GM12872 (cell line): ENCODE data around the gene EVI2B.

ENCODE experiments used
- TF ChIP-seq, protein P1 (sequence below): IDR thresholded peaks from 3 replicates; pipeline ENCODE4 v1.5.1; 2011; ENCODE audit warnings: low read depth, mild to moderate bottlenecking, low read length, moderate library complexity; ENCODE audit not compliant: insufficient read depth

The EVI2B gene

DNA sequence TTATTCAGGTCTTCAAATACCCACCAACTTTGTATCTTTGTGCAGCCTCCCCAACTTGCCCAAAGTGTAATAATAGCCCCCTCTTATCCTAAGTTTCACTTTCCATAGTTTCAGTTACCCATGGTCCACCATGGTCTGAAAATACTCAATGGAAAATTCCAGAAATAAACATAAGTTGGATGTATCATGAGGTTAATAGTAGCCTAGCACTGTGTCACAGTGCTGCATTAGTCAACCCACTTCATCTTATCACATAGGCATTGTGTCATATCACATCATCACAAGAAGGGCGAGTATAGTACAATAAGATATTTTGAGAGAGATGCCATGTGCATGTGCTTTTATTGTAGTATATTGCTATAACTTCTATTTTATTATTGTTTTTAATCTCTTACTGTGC, 38.7 kb downstream of the EVI2B start:
- TF ChIP-seq, protein P1, sequence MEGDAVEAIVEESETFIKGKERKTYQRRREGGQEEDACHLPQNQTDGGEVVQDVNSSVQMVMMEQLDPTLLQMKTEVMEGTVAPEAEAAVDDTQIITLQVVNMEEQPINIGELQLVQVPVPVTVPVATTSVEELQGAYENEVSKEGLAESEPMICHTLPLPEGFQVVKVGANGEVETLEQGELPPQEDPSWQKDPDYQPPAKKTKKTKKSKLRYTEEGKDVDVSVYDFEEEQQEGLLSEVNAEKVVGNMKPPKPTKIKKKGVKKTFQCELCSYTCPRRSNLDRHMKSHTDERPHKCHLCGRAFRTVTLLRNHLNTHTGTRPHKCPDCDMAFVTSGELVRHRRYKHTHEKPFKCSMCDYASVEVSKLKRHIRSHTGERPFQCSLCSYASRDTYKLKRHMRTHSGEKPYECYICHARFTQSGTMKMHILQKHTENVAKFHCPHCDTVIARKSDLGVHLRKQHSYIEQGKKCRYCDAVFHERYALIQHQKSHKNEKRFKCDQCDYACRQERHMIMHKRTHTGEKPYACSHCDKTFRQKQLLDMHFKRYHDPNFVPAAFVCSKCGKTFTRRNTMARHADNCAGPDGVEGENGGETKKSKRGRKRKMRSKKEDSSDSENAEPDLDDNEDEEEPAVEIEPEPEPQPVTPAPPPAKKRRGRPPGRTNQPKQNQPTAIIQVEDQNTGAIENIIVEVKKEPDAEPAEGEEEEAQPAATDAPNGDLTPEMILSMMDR: no peak

DNA sequence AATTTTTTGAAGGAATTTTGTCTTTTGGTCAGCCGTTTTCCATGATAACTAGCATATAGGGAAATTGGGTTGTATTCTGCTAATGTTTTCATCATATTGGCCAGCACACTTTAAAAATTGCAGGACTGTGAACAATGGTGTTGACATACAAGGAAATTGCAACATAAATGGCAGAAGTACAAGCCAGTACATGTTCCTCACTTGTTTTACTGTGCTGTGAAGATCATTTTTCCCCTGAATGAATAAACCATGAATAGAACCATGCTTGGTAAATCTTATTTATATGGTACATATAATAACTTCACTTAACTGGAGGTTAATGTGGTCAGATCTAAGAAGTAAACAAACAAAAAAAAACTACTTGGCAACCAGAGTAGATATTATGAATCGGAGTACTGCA, 39.6 kb downstream of the EVI2B start:
- TF ChIP-seq, protein P1: no peak

DNA sequence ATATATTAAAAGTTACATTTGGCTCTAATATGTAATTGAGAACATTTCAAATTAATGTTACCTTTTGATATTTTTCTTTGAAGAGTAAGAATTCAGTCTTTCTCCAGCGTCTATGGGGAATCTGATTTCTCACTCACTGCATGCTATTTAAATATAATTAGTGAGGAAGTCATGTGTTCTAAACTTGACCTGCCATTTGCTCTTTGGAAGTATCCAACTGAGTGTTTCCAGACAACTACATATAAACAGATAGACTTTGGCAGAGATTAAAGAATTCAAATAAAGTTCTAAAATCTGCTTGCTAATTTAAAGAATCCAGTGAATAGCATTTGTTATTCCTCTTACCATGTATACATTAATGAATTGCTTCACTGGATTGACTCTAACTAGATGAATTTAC, 40.3 kb downstream of the EVI2B start:
- TF ChIP-seq, protein P1: no peak

DNA sequence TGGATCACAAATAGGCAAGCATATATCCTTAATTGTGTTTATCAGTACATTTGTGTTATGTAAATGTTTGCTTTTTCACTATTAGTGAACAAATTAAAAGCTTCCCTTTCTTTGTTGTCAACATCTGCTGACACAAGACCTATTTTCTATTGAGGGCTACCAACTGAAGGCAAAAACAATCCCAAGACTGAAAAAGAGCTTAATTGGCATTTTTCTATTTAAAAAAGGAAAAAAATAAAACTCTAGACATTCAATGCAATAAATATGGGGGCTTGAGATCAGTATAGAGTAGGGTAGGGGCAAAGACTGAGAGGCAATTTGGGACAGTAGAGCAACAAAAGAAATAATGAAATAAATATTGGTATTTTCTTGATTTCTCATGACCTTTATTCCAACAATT, 41.1 kb downstream of the EVI2B start:
- TF ChIP-seq, protein P1: no peak

DNA sequence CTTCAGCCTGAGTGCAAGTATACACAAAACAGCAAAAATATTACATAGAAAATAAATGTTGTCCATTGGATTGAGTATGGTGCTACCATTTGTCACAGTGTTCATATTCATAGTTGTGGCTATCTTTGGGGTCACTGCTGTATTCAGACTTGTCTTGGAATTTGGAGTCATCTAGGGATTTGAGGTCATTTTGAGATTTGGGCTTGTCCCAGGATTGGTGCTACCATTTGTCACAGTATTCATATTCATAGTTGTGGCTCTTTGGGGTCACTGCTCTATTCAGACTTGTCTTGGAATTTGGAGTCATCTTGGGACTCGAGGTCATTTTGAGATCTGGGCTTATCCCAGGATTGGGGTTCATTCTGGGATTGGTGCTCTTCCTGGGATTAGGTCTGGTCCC, 41.6 kb downstream of the EVI2B start:
- TF ChIP-seq, protein P1: no peak

DNA sequence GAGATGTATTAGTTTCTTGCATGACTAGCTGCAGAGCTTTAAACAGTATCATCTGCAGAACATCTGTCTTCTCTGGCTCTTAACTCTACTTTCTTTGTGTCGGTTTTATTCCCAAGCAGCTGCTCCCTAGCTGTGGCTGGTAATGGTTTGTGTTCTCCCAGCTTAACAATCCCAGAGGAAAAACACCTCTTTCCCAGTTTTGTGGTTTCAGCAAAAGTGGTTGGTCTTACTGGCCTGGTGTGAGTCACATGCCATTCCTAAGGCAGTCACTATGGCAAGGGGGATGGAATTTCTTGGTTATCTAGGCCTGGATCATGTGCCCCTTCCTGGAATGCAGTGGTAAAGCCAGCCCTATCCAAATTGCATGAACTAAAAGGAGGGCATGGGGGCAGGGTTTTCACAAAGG, 44.3 kb downstream of the EVI2B start:
- TF ChIP-seq, protein P1: no peak

DNA sequence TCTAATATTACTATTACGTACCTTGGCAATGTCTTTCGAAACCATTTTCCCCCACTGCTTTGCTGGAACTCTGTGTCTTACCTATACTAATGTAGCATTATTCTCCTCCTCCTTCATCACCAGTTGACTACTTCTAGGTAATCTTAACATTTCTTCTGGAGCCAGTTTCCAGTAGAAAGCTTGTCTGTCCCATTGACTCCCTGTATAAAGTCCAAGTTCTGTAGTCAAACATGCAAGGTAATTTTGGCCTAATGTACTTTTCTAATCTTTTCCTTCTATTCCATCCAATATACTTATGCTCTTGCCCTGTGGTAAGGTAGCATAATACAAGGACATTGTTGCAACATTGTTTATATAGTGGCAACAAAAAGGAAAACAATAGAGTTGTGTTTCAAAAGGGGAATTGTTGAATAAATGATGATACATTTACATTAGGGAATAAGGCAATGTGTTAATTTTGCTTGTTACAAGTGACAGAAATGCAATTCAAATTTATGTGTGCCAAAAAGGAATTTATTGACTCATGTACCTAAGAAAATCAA, 44.7 kb downstream of the EVI2B start:
- TF ChIP-seq, protein P1: no peak

DNA sequence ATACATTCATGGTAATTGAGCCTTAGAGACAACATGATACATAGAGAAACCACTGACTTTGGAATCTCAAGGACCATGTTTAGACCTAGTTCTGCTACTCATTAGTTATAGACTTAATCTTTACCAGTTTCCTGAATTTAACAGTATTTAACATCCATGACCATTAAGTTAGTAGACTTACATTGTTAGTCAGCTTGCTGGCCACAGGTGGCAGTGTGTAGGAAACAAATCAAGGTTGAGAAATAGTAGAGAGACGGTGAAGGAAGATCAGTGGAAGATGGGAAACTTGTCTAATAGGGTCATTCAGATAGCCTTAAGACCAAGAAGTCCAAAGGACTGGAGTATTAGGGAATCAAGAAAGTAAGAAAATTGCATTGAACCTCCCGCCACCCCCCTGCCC, 47.8 kb downstream of the EVI2B start:
- TF ChIP-seq, protein P1: peak; percentile 23; the same call in 1 of the 3 replicates
